Suprapubic skin (tissue), 4 donors: ENCODE measurements around the gene CUEDC1.

ENCODE experiments used
- CTCF ChIP-seq, 2 donors: fragments of 200-600 bp in 1 of 2; fragments of 450-650 bp in 1 of 2; sonication (generic) in 1 of 2; IDR thresholded peaks; one replicate each; pipeline ENCODE4 v1.5.1; 2016 to 2019; ENCODE audit warnings: antibody characterized with exemption in 2 of 2, mild to moderate bottlenecking in 1 of 2, moderate library complexity in 1 of 2
- EP300 ChIP-seq: sonication (generic); formaldehyde crosslinking; IDR thresholded peaks from one replicate; pipeline ENCODE4 v1.6.1; 2017; ENCODE audit warnings: antibody characterized with exemption
- POLR2A ChIP-seq, 2 donors: fragments of 450-650 bp; IDR thresholded peaks; one replicate each; pipeline ENCODE4 v1.6.1; 2017; ENCODE audit warnings: antibody characterized with exemption in 2 of 2, mild to moderate bottlenecking in 2 of 2, moderate library complexity in 2 of 2
- POLR2AphosphoS5 ChIP-seq, 3 donors: sonication (generic); formaldehyde crosslinking; IDR thresholded peaks; one replicate each; pipeline ENCODE4 v1.6.1; 2017; ENCODE audit warnings: antibody characterized with exemption in 3 of 3

DNA sequence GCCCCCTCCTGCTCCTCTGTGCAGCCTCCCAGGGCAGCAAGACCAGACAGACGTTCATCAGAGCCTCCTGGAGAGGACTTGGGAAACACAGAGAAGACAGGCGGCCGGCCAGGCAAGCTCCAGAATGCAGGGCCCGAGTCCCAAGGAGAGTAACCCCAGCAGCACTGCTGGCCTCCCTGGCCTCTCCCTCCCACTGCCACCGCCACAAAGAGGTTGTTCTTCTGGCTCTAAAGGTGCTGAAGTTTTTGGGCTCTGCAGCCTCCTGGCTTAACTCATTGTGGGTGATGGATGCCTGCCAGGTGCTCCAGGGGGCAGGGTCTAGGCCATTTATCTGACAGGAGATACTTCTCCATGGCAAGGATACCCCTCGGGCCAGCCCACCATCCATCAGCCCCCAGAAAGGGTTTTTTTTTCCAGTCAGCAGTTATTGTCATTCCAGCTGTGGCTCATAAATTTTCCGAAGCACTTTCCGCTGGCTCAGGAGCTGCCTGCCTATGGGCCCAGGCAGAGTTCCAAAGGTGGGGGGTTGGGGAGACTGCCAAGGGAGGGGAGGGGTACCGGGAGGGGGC lies 73.3 kb downstream of the CUEDC1 start:
- TF ChIP-seq POLR2A (IDR thresholded peaks at IDR 0.05) = no peak
- TF ChIP-seq CTCF (IDR thresholded peaks at IDR 0.05) = no peak
- TF ChIP-seq POLR2AphosphoS5 (IDR thresholded peaks at IDR 0.05) = no peak
- no peak for TF ChIP-seq EP300
